HL-60 (cell line): ENCODE data around the gene AHRR.
"Not testable (repeated sequence)": the region's sequence is repeated elsewhere in the genome, so short reads cannot be mapped to it uniquely, and the experiment has no call there.

Experiments used
- DNase-seq, 2 experiments: peaks; one replicate each; pipeline ENCODE4 v3.0.0-alpha.2; 2010 to 2020; ENCODE audit warnings: low read depth in 1 of 2, low spot score in 1 of 2
- H3K27ac ChIP-seq: fragments of 250-450 bp; sonication (Bioruptor Pico); replicated peaks from 2 replicates; pipeline ENCODE4 v1.5.1; 2020; ENCODE audit warnings: mild to moderate bottlenecking, moderate library complexity
- H3K27me3 ChIP-seq: fragments of 250-450 bp; sonication (Bioruptor Pico); 2 replicates; pipeline ENCODE4 v1.5.1; 2021; ENCODE audit warnings: mild to moderate bottlenecking, moderate library complexity; ENCODE audit not compliant: insufficient read depth, poor library complexity, severe bottlenecking
- H3K4me3 ChIP-seq: replicated peaks from 2 replicates; pipeline ENCODE4 v1.5.1; 2011; ENCODE audit warnings: mild to moderate bottlenecking, control low read depth, low read length; ENCODE audit not compliant: insufficient read depth
- GABPA ChIP-seq: IDR thresholded peaks from 2 replicates; pipeline ENCODE4 v1.6.1; 2012; ENCODE audit warnings: low read depth
- POLR2AphosphoS5 ChIP-seq: IDR thresholded peaks from 2 replicates; pipeline ENCODE4 v1.6.1; 2012; ENCODE audit warnings: low read depth
- SPI1 ChIP-seq: IDR thresholded peaks from 2 replicates; pipeline ENCODE4 v1.6.1; 2012; ENCODE audit warnings: low read depth, mild to moderate bottlenecking, borderline replicate concordance
- TF ChIP-seq, protein P1 (sequence below): IDR thresholded peaks from one replicate; pipeline ENCODE4 v1.5.1; 2011; ENCODE audit warnings: low read length, control low read depth, inconsistent platforms; ENCODE audit not compliant: insufficient read depth
- TF ChIP-seq, protein P2 (sequence below): IDR thresholded peaks from 2 replicates; pipeline ENCODE4 v1.6.1; 2012; ENCODE audit warnings: low read depth; ENCODE audit not compliant: insufficient replicate concordance

The AHRR gene

DNA sequence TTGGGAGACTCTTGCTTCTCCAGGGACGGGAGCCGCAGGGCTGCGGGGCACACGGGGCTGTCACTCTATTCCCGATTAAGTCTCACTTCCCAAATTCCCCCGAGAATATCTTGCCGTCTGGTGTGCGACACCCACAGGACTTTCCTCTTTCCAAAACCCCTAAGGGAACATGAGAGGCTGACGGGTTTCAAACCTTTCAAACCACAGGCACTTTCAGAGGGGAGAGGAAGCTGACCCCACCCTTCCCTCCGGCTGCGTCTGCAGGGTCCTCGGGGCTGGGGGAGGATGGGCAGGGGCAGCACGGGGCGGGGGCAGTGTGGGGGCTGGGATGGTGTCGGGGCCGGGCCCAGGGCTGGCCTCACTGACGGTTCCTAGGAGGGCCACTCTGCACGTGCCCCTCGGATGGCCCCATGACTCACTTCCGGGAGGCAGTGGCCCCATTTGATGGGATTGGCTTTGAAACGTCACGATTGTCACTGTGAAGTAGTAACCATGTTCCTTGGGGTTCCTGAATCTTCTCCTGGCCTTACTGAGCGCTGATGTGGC is 164.5 kb downstream of the AHRR start:
- no peak overlapping the region for H3K4me3 ChIP-seq
- H3K27me3 ChIP-seq: peaks cover 31% of the 10 kb centered on the region
- DNase-seq: peak in 1 of 2 experiments; percentile 30
- TF ChIP-seq SPI1: no peak
- no peak for TF ChIP-seq GABPA
- TF ChIP-seq, protein P1, sequence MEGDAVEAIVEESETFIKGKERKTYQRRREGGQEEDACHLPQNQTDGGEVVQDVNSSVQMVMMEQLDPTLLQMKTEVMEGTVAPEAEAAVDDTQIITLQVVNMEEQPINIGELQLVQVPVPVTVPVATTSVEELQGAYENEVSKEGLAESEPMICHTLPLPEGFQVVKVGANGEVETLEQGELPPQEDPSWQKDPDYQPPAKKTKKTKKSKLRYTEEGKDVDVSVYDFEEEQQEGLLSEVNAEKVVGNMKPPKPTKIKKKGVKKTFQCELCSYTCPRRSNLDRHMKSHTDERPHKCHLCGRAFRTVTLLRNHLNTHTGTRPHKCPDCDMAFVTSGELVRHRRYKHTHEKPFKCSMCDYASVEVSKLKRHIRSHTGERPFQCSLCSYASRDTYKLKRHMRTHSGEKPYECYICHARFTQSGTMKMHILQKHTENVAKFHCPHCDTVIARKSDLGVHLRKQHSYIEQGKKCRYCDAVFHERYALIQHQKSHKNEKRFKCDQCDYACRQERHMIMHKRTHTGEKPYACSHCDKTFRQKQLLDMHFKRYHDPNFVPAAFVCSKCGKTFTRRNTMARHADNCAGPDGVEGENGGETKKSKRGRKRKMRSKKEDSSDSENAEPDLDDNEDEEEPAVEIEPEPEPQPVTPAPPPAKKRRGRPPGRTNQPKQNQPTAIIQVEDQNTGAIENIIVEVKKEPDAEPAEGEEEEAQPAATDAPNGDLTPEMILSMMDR: no peak
- TF ChIP-seq, protein P2, sequence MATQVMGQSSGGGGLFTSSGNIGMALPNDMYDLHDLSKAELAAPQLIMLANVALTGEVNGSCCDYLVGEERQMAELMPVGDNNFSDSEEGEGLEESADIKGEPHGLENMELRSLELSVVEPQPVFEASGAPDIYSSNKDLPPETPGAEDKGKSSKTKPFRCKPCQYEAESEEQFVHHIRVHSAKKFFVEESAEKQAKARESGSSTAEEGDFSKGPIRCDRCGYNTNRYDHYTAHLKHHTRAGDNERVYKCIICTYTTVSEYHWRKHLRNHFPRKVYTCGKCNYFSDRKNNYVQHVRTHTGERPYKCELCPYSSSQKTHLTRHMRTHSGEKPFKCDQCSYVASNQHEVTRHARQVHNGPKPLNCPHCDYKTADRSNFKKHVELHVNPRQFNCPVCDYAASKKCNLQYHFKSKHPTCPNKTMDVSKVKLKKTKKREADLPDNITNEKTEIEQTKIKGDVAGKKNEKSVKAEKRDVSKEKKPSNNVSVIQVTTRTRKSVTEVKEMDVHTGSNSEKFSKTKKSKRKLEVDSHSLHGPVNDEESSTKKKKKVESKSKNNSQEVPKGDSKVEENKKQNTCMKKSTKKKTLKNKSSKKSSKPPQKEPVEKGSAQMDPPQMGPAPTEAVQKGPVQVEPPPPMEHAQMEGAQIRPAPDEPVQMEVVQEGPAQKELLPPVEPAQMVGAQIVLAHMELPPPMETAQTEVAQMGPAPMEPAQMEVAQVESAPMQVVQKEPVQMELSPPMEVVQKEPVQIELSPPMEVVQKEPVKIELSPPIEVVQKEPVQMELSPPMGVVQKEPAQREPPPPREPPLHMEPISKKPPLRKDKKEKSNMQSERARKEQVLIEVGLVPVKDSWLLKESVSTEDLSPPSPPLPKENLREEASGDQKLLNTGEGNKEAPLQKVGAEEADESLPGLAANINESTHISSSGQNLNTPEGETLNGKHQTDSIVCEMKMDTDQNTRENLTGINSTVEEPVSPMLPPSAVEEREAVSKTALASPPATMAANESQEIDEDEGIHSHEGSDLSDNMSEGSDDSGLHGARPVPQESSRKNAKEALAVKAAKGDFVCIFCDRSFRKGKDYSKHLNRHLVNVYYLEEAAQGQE: no peak
- TF ChIP-seq POLR2AphosphoS5: no peak
- no peak overlapping the region for H3K27ac ChIP-seq

DNA sequence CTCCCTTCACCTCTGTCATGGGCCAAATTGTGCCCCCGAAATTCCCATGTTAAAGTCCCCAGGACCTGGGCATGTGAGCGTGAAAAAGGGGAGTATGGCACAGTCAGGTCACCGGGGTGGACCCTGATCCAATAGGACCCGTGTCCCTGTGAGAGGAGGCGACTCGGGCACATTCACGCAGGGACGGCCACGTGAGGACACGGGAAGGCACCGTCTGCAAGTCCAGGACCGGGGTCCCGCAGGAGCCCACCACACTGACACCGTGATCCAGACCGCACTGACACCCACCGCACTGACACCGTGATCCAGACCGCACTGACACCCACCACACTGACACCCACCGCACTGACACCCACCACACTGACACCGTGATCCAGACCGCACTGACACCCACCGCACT is 165.1 kb downstream of the AHRR start:
- peaks cover 26% of the 10 kb centered on the region for H3K27me3 ChIP-seq

More for the DNA sequence above, 165.1 kb downstream of the AHRR start:
- H3K4me3 ChIP-seq, DNase-seq, H3K27ac ChIP-seq: not testable (repeated sequence)
